HL-60 (cell line): ENCODE results near the gene SORBS2.

ENCODE experiments used
- CTCF ChIP-seq: IDR thresholded peaks from one replicate; pipeline ENCODE4 v1.5.1; 2011; ENCODE audit warnings: low read length, control low read depth, inconsistent platforms; ENCODE audit not compliant: insufficient read depth
- GABPA ChIP-seq: IDR thresholded peaks from 2 replicates; pipeline ENCODE4 v1.6.1; 2012; ENCODE audit warnings: low read depth
- POLR2AphosphoS5 ChIP-seq: IDR thresholded peaks from 2 replicates; pipeline ENCODE4 v1.6.1; 2012; ENCODE audit warnings: low read depth
- REST ChIP-seq: IDR thresholded peaks from 2 replicates; pipeline ENCODE4 v1.6.1; 2012; ENCODE audit warnings: low read depth; ENCODE audit not compliant: insufficient replicate concordance
- SPI1 ChIP-seq: IDR thresholded peaks from 2 replicates; pipeline ENCODE4 v1.6.1; 2012; ENCODE audit warnings: low read depth, mild to moderate bottlenecking, borderline replicate concordance

GRCh38 chr4:185849664-185850550, 37.9 kb upstream of the SORBS2 start:
- TF ChIP-seq CTCF (no peak), POLR2AphosphoS5 (no peak), SPI1 (no peak), GABPA (no peak), REST (no peak)
